KMS-11 (cell line): Measurements from ENCODE around the gene C2CD4B.

Source experiments
- H2AFZ ChIP-seq: fragments of 200-600 bp; sonication (generic); 2 replicates; pipeline ENCODE4 v1.6.1; 2016; ENCODE audit warnings: antibody characterized with exemption, mixed run types, low read depth
- H3K27ac ChIP-seq: fragments of 200-600 bp; sonication (generic); 2 replicates; pipeline ENCODE4 v1.6.1; 2016; ENCODE audit warnings: mild to moderate bottlenecking, mixed run types
- H3K27me3 ChIP-seq: fragments of 200-600 bp; sonication (generic); 2 replicates; pipeline ENCODE4 v1.6.1; 2017; ENCODE audit warnings: mild to moderate bottlenecking, low read depth, mixed run types, moderate library complexity; ENCODE audit not compliant: insufficient read depth
- H3K36me3 ChIP-seq: fragments of 200-600 bp; sonication (generic); 2 replicates; pipeline ENCODE4 v1.6.1; 2017; ENCODE audit warnings: mild to moderate bottlenecking, mixed run types; ENCODE audit not compliant: insufficient read depth
- H3K4me1 ChIP-seq: fragments of 200-600 bp; sonication (generic); 2 replicates; pipeline ENCODE4 v1.6.1; 2016; ENCODE audit warnings: mild to moderate bottlenecking, low read depth, mixed run types; ENCODE audit not compliant: poor library complexity, severe bottlenecking
- H3K4me2 ChIP-seq: fragments of 200-600 bp; sonication (generic); 2 replicates; pipeline ENCODE4 v1.7.0; 2016; ENCODE audit warnings: mild to moderate bottlenecking, mixed run types
- H3K4me3 ChIP-seq: fragments of 200-600 bp; sonication (generic); IDR thresholded peaks from 2 replicates; pipeline ENCODE4 v1.6.1; 2017; ENCODE audit warnings: low read depth, low read length, mixed read lengths; ENCODE audit not compliant: insufficient read depth
- H3K79me2 ChIP-seq: fragments of 200-600 bp; sonication (generic); 2 replicates; pipeline ENCODE4 v1.6.1; 2016; ENCODE audit warnings: low read depth, mixed run types; ENCODE audit not compliant: insufficient read depth
- H3K9ac ChIP-seq: fragments of 200-600 bp; sonication (generic); 2 replicates; pipeline ENCODE4 v1.6.1; 2016; ENCODE audit warnings: mild to moderate bottlenecking, mixed run types
- H4K20me1 ChIP-seq: fragments of 200-600 bp; sonication (generic); 2 replicates; pipeline ENCODE4 v1.6.1; 2016; ENCODE audit warnings: mild to moderate bottlenecking, mixed run types; ENCODE audit not compliant: insufficient read depth
- CTCF ChIP-seq: fragments of 200-600 bp; sonication (generic); conservative IDR thresholded peaks from 2 replicates; pipeline ENCODE4 v1.6.1; 2017; ENCODE audit warnings: low read depth, mild to moderate bottlenecking, antibody characterized with exemption, low read length, moderate library complexity, mixed read lengths

Gene C2CD4B

GRCh38 chr15:62183130-62183529 is 18.0 kb upstream of the C2CD4B start:
- H3K27me3 ChIP-seq = no peaks in the 10 kb centered on the region
- TF ChIP-seq CTCF = no peak
- H4K20me1 ChIP-seq = no peaks in the 10 kb centered on the region
- no peaks in the 10 kb centered on the region for H3K36me3 ChIP-seq
- H3K79me2 ChIP-seq = no peaks in the 10 kb centered on the region
- no peak overlapping the region for H2AFZ ChIP-seq
- H3K27ac ChIP-seq = no peak overlapping the region
- H3K4me1 ChIP-seq = no peaks in the 10 kb centered on the region
- H3K9ac ChIP-seq = no peak overlapping the region
- no peak overlapping the region for H3K4me3 ChIP-seq
- H3K4me2 ChIP-seq = no peak overlapping the region

GRCh38 chr15:62173215-62173614 is 8.1 kb upstream of the C2CD4B start:
- Histone ChIP-seq H3K4me2 (no peak overlapping the region), H3K79me2 (no peaks in the 10 kb centered on the region), H3K9ac (no peak overlapping the region), H2AFZ (no peak overlapping the region), H3K27ac (no peak overlapping the region), H3K27me3 (no peaks in the 10 kb centered on the region), H3K36me3 (no peaks in the 10 kb centered on the region), H3K4me1 (no peaks in the 10 kb centered on the region), H4K20me1 (no peaks in the 10 kb centered on the region), H3K4me3 (no peak overlapping the region)
- TF ChIP-seq CTCF = no peak

GRCh38 chr15:62171882-62172281 is 6.8 kb upstream of the C2CD4B start:
- H3K4me1 ChIP-seq = no peaks in the 10 kb centered on the region
- H3K36me3 ChIP-seq = no peaks in the 10 kb centered on the region
- no peak overlapping the region for H2AFZ ChIP-seq
- H3K79me2 ChIP-seq = no peaks in the 10 kb centered on the region
- no peak overlapping the region for H3K9ac ChIP-seq
- H3K4me2 ChIP-seq = no peak overlapping the region
- H3K27me3 ChIP-seq = no peaks in the 10 kb centered on the region
- no peak for TF ChIP-seq CTCF
- no peaks in the 10 kb centered on the region for H4K20me1 ChIP-seq
- no peak overlapping the region for H3K27ac ChIP-seq
- no peak overlapping the region for H3K4me3 ChIP-seq

GRCh38 chr15:62165793-62166375 is 799 bp upstream of the C2CD4B start:
- H3K9ac ChIP-seq = no peak overlapping the region
- no peak overlapping the region for H3K27ac ChIP-seq
- no peaks in the 10 kb centered on the region for H3K27me3 ChIP-seq
- no peak overlapping the region for H2AFZ ChIP-seq
- no peaks in the 10 kb centered on the region for H4K20me1 ChIP-seq
- TF ChIP-seq CTCF = no peak
- H3K4me1 ChIP-seq = no peaks in the 10 kb centered on the region
- no peak overlapping the region for H3K4me3 ChIP-seq
- no peak overlapping the region for H3K4me2 ChIP-seq
- H3K79me2 ChIP-seq = no peaks in the 10 kb centered on the region
- H3K36me3 ChIP-seq = no peaks in the 10 kb centered on the region
